ENCODE results near the gene HS3ST5. TPM values are rescaled to one million over a fixed set of nuclear protein-coding genes. Genes with fewer than 3 reads are reported as not detected.

Gene HS3ST5
- total and polyA plus RNA-seq, 7 donors = 0.28 to 1.1 (median 0.36) TPM; not detected in 2

DNA sequence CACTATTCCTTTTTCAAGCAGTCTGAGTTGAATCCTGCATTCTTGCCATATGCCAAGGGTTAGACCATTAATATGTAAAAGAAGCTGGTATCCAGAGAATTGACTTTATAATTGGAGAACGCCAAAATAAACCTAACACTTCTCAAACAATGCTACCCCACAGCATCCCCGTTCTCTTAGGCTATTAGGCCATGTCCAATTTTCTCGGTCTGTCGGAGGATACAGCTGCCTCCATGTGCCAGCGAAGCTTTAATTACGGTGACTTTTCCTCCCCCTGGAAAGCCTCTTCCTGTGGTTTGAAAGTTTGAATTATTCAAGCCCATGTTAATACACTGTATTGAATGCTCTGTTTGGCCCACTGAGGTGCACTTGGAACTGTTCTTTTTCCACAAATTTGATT, 60.5 kb downstream of the HS3ST5 start:
- DNase-seq = no peak
- Histone ChIP-seq H3K36me3 (no peaks in the 10 kb centered on the region), H3K4me1 (no peaks in the 10 kb centered on the region), H3K9me3 (no peaks in the 10 kb centered on the region), H3K27ac (no peak overlapping the region), H3K4me3 (no peak overlapping the region), H3K27me3 (no peaks in the 10 kb centered on the region)
- intact Hi-C loops (cut with DNase I) = no loop called here
- no peak for TF ChIP-seq POLR2AphosphoS5 (IDR thresholded peaks at IDR 0.05)
- TF ChIP-seq, protein P1, sequence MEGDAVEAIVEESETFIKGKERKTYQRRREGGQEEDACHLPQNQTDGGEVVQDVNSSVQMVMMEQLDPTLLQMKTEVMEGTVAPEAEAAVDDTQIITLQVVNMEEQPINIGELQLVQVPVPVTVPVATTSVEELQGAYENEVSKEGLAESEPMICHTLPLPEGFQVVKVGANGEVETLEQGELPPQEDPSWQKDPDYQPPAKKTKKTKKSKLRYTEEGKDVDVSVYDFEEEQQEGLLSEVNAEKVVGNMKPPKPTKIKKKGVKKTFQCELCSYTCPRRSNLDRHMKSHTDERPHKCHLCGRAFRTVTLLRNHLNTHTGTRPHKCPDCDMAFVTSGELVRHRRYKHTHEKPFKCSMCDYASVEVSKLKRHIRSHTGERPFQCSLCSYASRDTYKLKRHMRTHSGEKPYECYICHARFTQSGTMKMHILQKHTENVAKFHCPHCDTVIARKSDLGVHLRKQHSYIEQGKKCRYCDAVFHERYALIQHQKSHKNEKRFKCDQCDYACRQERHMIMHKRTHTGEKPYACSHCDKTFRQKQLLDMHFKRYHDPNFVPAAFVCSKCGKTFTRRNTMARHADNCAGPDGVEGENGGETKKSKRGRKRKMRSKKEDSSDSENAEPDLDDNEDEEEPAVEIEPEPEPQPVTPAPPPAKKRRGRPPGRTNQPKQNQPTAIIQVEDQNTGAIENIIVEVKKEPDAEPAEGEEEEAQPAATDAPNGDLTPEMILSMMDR (IDR thresholded peaks at IDR 0.05) = no peak
- TF ChIP-seq POLR2A (IDR thresholded peaks at IDR 0.05) = no peak
- TF ChIP-seq EP300 (IDR thresholded peaks at IDR 0.05) = no peak
- WGBS, 2 donors = 19 to 53% methylated on average over 6 of the region's 6 CpGs

DNA sequence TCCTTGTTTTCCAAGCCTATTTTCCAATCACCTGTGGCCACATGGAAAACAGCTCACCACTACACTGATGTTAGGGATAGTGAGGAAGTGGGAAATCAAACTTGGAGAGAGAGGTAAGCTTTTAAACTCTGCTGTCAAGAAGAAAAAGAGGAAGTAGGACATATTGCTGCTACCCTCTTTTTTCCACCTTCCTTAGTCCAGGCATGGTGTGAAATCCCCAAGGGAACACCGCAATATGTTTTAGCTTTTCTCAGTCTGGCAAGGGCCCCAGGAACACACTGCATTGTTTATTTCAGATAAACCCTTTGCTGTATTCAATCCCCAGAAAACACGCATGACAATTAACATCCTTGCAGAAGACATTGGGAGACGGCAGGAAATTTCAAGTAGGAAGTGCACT, 61.3 kb downstream of the HS3ST5 start:
- H3K27ac ChIP-seq = no peak overlapping the region
- no peaks in the 10 kb centered on the region for H3K27me3 ChIP-seq
- no peak overlapping the region for H3K4me3 ChIP-seq
- no peak for DNase-seq
- TF ChIP-seq POLR2A (IDR thresholded peaks at IDR 0.05) (no peak), EP300 (IDR thresholded peaks at IDR 0.05) (no peak), POLR2AphosphoS5 (IDR thresholded peaks at IDR 0.05) (no peak)
- TF ChIP-seq, protein P1 (IDR thresholded peaks at IDR 0.05) = no peak
- H3K36me3 ChIP-seq = no peaks in the 10 kb centered on the region
- H3K9me3 ChIP-seq = no peaks in the 10 kb centered on the region
- intact Hi-C loops (cut with DNase I) = no loop called here
- H3K4me1 ChIP-seq = no peaks in the 10 kb centered on the region
- WGBS, 2 donors = 44 to 63% methylated on average over 3 of the region's 3 CpGs

- no peak for TF ChIP-seq EP300 (IDR thresholded peaks at IDR 0.05)
- TF ChIP-seq, protein P1 (IDR thresholded peaks at IDR 0.05) = no peak
- TF ChIP-seq POLR2AphosphoS5 (IDR thresholded peaks at IDR 0.05) = no peak
- no peak for TF ChIP-seq POLR2A (IDR thresholded peaks at IDR 0.05)
- H3K4me3 ChIP-seq = no peak overlapping the region
- H3K9me3 ChIP-seq = no peaks in the 10 kb centered on the region
- no peaks in the 10 kb centered on the region for H3K36me3 ChIP-seq
- intact Hi-C loops (cut with DNase I) = no loop called here
- DNase-seq = no peak
- WGBS, 2 donors = 84 to 92% methylated on average over 7 of the region's 7 CpGs
- H3K27ac ChIP-seq = no peak overlapping the region
- no peaks in the 10 kb centered on the region for H3K27me3 ChIP-seq
- no peaks in the 10 kb centered on the region for H3K4me1 ChIP-seq
These were observed 62.4 kb downstream of the HS3ST5 start for GRCh38 chr6:114280239-114280982.

- DNase-seq = no peak
- TF ChIP-seq POLR2AphosphoS5 (IDR thresholded peaks at IDR 0.05) (no peak), POLR2A (IDR thresholded peaks at IDR 0.05) (no peak)
- TF ChIP-seq, protein P1 (IDR thresholded peaks at IDR 0.05) = no peak
- Histone ChIP-seq H3K4me1 (no peaks in the 10 kb centered on the region), H3K4me3 (no peak overlapping the region), H3K36me3 (no peaks in the 10 kb centered on the region), H3K9me3 (no peaks in the 10 kb centered on the region), H3K27me3 (no peaks in the 10 kb centered on the region), H3K27ac (no peak overlapping the region)
- WGBS, 2 donors = 63 to 72% methylated on average over 2 of the region's 2 CpGs
- intact Hi-C loops (cut with DNase I) = no loop called here
These were observed 65.6 kb downstream of the HS3ST5 start for GRCh38 chr6:114277220-114277619.

DNA sequence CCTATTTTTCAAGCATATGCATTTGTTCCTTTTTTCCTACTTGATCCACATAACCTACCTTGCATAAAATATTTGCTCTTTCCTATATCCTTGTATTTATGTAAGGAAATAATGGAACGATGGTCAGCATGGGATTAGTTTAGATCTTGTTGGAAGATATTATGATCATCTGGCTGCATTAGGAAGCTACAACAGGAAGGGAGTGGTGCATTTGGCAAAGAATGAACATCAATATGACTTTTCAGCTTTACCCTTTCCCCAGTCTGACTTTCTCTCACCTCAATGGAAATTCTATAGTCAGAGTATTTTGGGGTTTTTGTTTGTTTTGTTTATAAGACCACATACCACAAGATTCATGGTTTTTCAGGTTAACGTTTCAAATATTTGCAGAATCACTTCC, 66.0 kb downstream of the HS3ST5 start:
- TF ChIP-seq POLR2AphosphoS5 (IDR thresholded peaks at IDR 0.05) (no peak), POLR2A (IDR thresholded peaks at IDR 0.05) (no peak)
- 45 to 60% methylated on average over 2 of the region's 2 CpGs for WGBS, 2 donors

More for the DNA sequence above, 66.0 kb downstream of the HS3ST5 start:
- DNase-seq = no peak
- H3K27me3 ChIP-seq = no peaks in the 10 kb centered on the region
- H3K27ac ChIP-seq = no peak overlapping the region
- H3K36me3 ChIP-seq = no peaks in the 10 kb centered on the region
- no peak overlapping the region for H3K4me3 ChIP-seq
- H3K4me1 ChIP-seq = no peaks in the 10 kb centered on the region
- H3K9me3 ChIP-seq = no peaks in the 10 kb centered on the region
- intact Hi-C loops (cut with DNase I) = no loop called here

All from sigmoid colon (tissue), 7 donors.